Naive thymus-derived CD4-positive, alpha-beta T cell (primary cell): ENCODE measurements around the gene TYW1B. TPM values are rescaled to one million over a fixed set of nuclear protein-coding genes. Genes with fewer than 3 reads are reported as not detected.
"Not testable (repeated sequence)": the region's sequence is repeated elsewhere in the genome, so short reads cannot be mapped to it uniquely, and the experiment has no call there.

Source experiments
- ATAC-seq: fragments of 150-1000 bp; cut with Tn5 transposase; 2 replicates; pipeline ENCODE4 v1.10.0; 2021; ENCODE audit warnings: mild to moderate bottlenecking, moderate library complexity
- CTCF ChIA-PET: fragments of 350-600 bp; sonication (Branson Sonifier 250); formaldehyde crosslinking; loops from one replicate; lab custom pipeline; 2021; ENCODE audit warnings: antibody characterized with exemption; lab: Charles Lee
- POLR2A ChIA-PET: fragments of 350-600 bp; sonication (Branson Sonifier 250); formaldehyde crosslinking; loops from one replicate; lab custom pipeline; 2021; ENCODE audit warnings: antibody characterized with exemption, inconsistent platforms; lab: Charles Lee
- DNase-seq, 9 donors: peaks; one replicate each; pipeline versions ENCODE4 v3.0.0 to v3.0.0-alpha.2; 2020 to 2022; ENCODE audit warnings: mixed read lengths in 1 of 9
- H3K27ac ChIP-seq: one replicate; pipeline ENCODE4 v1.7.0; 2013; ENCODE audit warnings: mild to moderate bottlenecking, low read depth, low read length, moderate library complexity
- H3K27me3 ChIP-seq, 2 donors: one replicate each; pipeline ENCODE4 v1.7.0; 2013; ENCODE audit warnings: low read length in 2 of 2, mild to moderate bottlenecking in 2 of 2, moderate library complexity in 2 of 2; ENCODE audit not compliant: control insufficient read depth in 2 of 2, insufficient read depth in 2 of 2
- H3K36me3 ChIP-seq, 3 experiments: 1 replicate in 2 of 3; 2 replicates in 1 of 3; pipeline ENCODE4 v1.7.0; 2013; ENCODE audit warnings: low read length in 3 of 3, mild to moderate bottlenecking in 3 of 3, moderate library complexity in 1 of 3; ENCODE audit not compliant: insufficient read depth in 3 of 3, control insufficient read depth in 2 of 3
- H3K4me1 ChIP-seq, 2 donors: one replicate each; pipeline ENCODE4 v1.7.0; 2013; ENCODE audit warnings: low read length in 2 of 2, mild to moderate bottlenecking in 2 of 2, moderate library complexity in 1 of 2; ENCODE audit not compliant: control insufficient read depth in 2 of 2, insufficient read depth in 2 of 2
- H3K4me3 ChIP-seq: 2 replicates; pipeline ENCODE4 v1.7.0; 2013; ENCODE audit warnings: mild to moderate bottlenecking, low read length
- H3K9me3 ChIP-seq, 3 experiments: 1 replicate in 2 of 3; 2 replicates in 1 of 3; pipeline ENCODE4 v1.7.0; 2013; ENCODE audit warnings: low read length in 3 of 3; ENCODE audit not compliant: control insufficient read depth in 2 of 3
- H3K27ac Mint-ChIP-seq, 9 donors: one replicate each; pipeline ENCODE4 v1.8.0; 2020 to 2022; ENCODE audit warnings: mixed read lengths in 9 of 9, mild to moderate bottlenecking in 8 of 9, moderate library complexity in 5 of 9, inconsistent platforms in 2 of 9
- H3K27me3 Mint-ChIP-seq, 5 donors: one replicate each; pipeline ENCODE4 v1.8.0; 2021 to 2022; ENCODE audit warnings: mixed read lengths in 5 of 5, mild to moderate bottlenecking in 1 of 5
- H3K36me3 Mint-ChIP-seq, 5 donors: one replicate each; pipeline ENCODE4 v1.8.0; 2020 to 2022; ENCODE audit warnings: mixed read lengths in 5 of 5, mild to moderate bottlenecking in 3 of 5, inconsistent platforms in 1 of 5
- H3K4me1 Mint-ChIP-seq, 7 donors: one replicate each; pipeline ENCODE4 v1.8.0; 2020 to 2022; ENCODE audit warnings: mixed read lengths in 7 of 7, mild to moderate bottlenecking in 3 of 7, inconsistent platforms in 1 of 7
- H3K4me3 Mint-ChIP-seq, 10 donors: one replicate each; pipeline ENCODE4 v1.8.0; 2020 to 2022; ENCODE audit warnings: mild to moderate bottlenecking in 10 of 10, mixed read lengths in 10 of 10, moderate library complexity in 6 of 10, inconsistent platforms in 2 of 10
- H3K9me3 Mint-ChIP-seq, 11 donors: one replicate each; pipeline ENCODE4 v1.8.0; 2020 to 2022; ENCODE audit warnings: mixed read lengths in 11 of 11, mild to moderate bottlenecking in 4 of 11, inconsistent platforms in 1 of 11, moderate library complexity in 1 of 11
- intact Hi-C, 2 donors: fragments of 100-400 bp; cut with micrococcal nuclease; formaldehyde crosslinking; loops; one replicate each; pipeline ENCODE4 v1.15.1; 2023
- polyA plus RNA-seq, 2 donors: library from polyadenylated mRNA; unstranded; fragments of 300-500 nt; fragmentation: Illumina TruSeq; gene quantifications; one replicate each; pipeline ENCODE4 v1.2.3, GENCODE V29; 2021
- total RNA-seq, 6 experiments: library from RNA in 5 of 6; stranded (reverse) in 5 of 6; gene quantifications; 1 replicate in 5 of 6; 2 replicates in 1 of 6; pipeline ENCODE4 v1.2.3 and lab custom pipeline; 2021 to 2026

Gene TYW1B
- total and polyA plus RNA-seq, 7 experiments from 2014 or later, result 1.2 to 8.2 (median 5.4) TPM

- DNase-seq (no peak), ATAC-seq (no peak)
- no peak overlapping the region for H3K27ac ChIP-seq
- peaks cover 0 to 4% (median 0%) of the 10 kb centered on the region in 7 donors for H3K4me1 Mint-ChIP-seq
- peaks cover 0 to 7% (median 2%) of the 10 kb centered on the region in 11 donors for H3K9me3 Mint-ChIP-seq
- ChIA-PET CTCF (no interaction called here), POLR2A (no interaction called here)
- no peaks in the 10 kb centered on the region for H3K4me1 ChIP-seq
- H3K36me3 ChIP-seq, result no peaks in the 10 kb centered on the region
- no peak overlapping the region for H3K4me3 ChIP-seq
- no peak overlapping the region for H3K27ac Mint-ChIP-seq
- H3K27me3 Mint-ChIP-seq, result no peaks in the 10 kb centered on the region
- intact Hi-C loops, result no loop called here
- H3K27me3 ChIP-seq, result no peaks in the 10 kb centered on the region
- H3K36me3 Mint-ChIP-seq, result peaks cover 6 to 60% (median 39%) of the 10 kb centered on the region in 5 donors
- no peaks in the 10 kb centered on the region for H3K9me3 ChIP-seq
- no peak overlapping the region for H3K4me3 Mint-ChIP-seq
Measured at GRCh38 chr7:72751978-72752377, 76.0 kb downstream of the TYW1B start.

GRCh38 chr7:72751378-72751777 is 76.6 kb downstream of the TYW1B start:
- Mint-ChIP-seq H3K36me3 (peaks cover 6 to 60% (median 39%) of the 10 kb centered on the region in 5 donors), H3K4me1 (peaks cover 0 to 4% (median 0%) of the 10 kb centered on the region in 7 donors), H3K9me3 (peaks cover 0 to 9% (median 3%) of the 10 kb centered on the region in 11 donors), H3K27me3 (no peaks in the 10 kb centered on the region), H3K4me3 (no peak overlapping the region), H3K27ac (peak overlapping the region in 1 of 9 donors; percentile 40)
- intact Hi-C loops, result no loop called here
- DNase-seq (no peak), ATAC-seq (no peak)
- no peaks in the 10 kb centered on the region for H3K9me3 ChIP-seq
- H3K36me3 ChIP-seq, result no peaks in the 10 kb centered on the region
- ChIA-PET POLR2A (no interaction called here), CTCF (no interaction called here)
- no peaks in the 10 kb centered on the region for H3K4me1 ChIP-seq
- H3K27ac ChIP-seq, result no peak overlapping the region
- no peaks in the 10 kb centered on the region for H3K27me3 ChIP-seq
- no peak overlapping the region for H3K4me3 ChIP-seq

GRCh38 chr7:72748649-72749048 is 79.4 kb downstream of the TYW1B start:
- H3K27me3 Mint-ChIP-seq, H3K36me3 ChIP-seq, H3K4me1 ChIP-seq, DNase-seq, POLR2A ChIA-PET, ATAC-seq, intact Hi-C loops, CTCF ChIA-PET, H3K27ac Mint-ChIP-seq, H3K4me1 Mint-ChIP-seq, H3K9me3 ChIP-seq, H3K27me3 ChIP-seq, H3K4me3 Mint-ChIP-seq, H3K27ac ChIP-seq, H3K4me3 ChIP-seq: not testable (repeated sequence)
- Mint-ChIP-seq H3K9me3 (peaks cover 0 to 14% (median 4%) of the 10 kb centered on the region in 11 donors), H3K36me3 (peaks cover 8 to 66% (median 53%) of the 10 kb centered on the region in 5 donors)

- peaks cover 0 to 14% (median 0%) of the 10 kb centered on the region in 3 experiments for H3K36me3 ChIP-seq
- H3K27me3 Mint-ChIP-seq, H3K4me1 ChIP-seq, H3K27ac ChIP-seq, H3K27ac Mint-ChIP-seq, intact Hi-C loops, DNase-seq, H3K9me3 ChIP-seq, H3K27me3 ChIP-seq, H3K4me1 Mint-ChIP-seq, CTCF ChIA-PET, H3K4me3 Mint-ChIP-seq, H3K4me3 ChIP-seq, POLR2A ChIA-PET, ATAC-seq: not testable (repeated sequence)
- Mint-ChIP-seq H3K9me3 (peaks cover 7 to 41% (median 18%) of the 10 kb centered on the region in 11 donors), H3K36me3 (peaks cover 28 to 68% (median 60%) of the 10 kb centered on the region in 5 donors)
Measured at GRCh38 chr7:72744244-72744926, 83.6 kb downstream of the TYW1B start.

GRCh38 chr7:72743801-72744200 is 84.2 kb downstream of the TYW1B start:
- POLR2A ChIA-PET, H3K4me1 ChIP-seq, H3K27ac ChIP-seq, H3K4me3 Mint-ChIP-seq, H3K27me3 ChIP-seq, intact Hi-C loops, H3K4me3 ChIP-seq, H3K9me3 ChIP-seq, ATAC-seq, H3K4me1 Mint-ChIP-seq, DNase-seq, H3K27ac Mint-ChIP-seq, CTCF ChIA-PET, H3K27me3 Mint-ChIP-seq: not testable (repeated sequence)
- peaks cover 0 to 14% (median 0%) of the 10 kb centered on the region in 3 experiments for H3K36me3 ChIP-seq
- H3K9me3 Mint-ChIP-seq, result peaks cover 7 to 41% (median 18%) of the 10 kb centered on the region in 11 donors
- peaks cover 28 to 69% (median 60%) of the 10 kb centered on the region in 5 donors for H3K36me3 Mint-ChIP-seq

- Histone ChIP-seq H3K36me3 (peaks cover 0 to 14% (median 0%) of the 10 kb centered on the region in 3 experiments), H3K9me3 (peaks cover 0 to 16% (median 0%) of the 10 kb centered on the region in 3 experiments)
- H3K27me3 ChIP-seq, H3K4me3 Mint-ChIP-seq, CTCF ChIA-PET, DNase-seq, H3K27ac Mint-ChIP-seq, H3K4me3 ChIP-seq, H3K4me1 ChIP-seq, intact Hi-C loops, POLR2A ChIA-PET, H3K4me1 Mint-ChIP-seq, H3K27ac ChIP-seq, ATAC-seq, H3K27me3 Mint-ChIP-seq: not testable (repeated sequence)
- Mint-ChIP-seq H3K36me3 (peaks cover 25 to 62% (median 54%) of the 10 kb centered on the region in 5 donors), H3K9me3 (peaks cover 13 to 66% (median 27%) of the 10 kb centered on the region in 11 donors)
Measured at GRCh38 chr7:72739716-72740115, 88.3 kb downstream of the TYW1B start.

- H3K27ac Mint-ChIP-seq, POLR2A ChIA-PET, CTCF ChIA-PET, H3K4me3 Mint-ChIP-seq, intact Hi-C loops, H3K27ac ChIP-seq, H3K4me1 ChIP-seq, ATAC-seq, H3K4me1 Mint-ChIP-seq, H3K27me3 ChIP-seq, H3K27me3 Mint-ChIP-seq, H3K36me3 ChIP-seq, DNase-seq, H3K4me3 ChIP-seq: not testable (repeated sequence)
- Mint-ChIP-seq H3K36me3 (peaks cover 28 to 60% (median 55%) of the 10 kb centered on the region in 5 donors), H3K9me3 (peaks cover 3 to 75% (median 28%) of the 10 kb centered on the region in 11 donors)
- peaks cover 0 to 21% (median 0%) of the 10 kb centered on the region in 3 experiments for H3K9me3 ChIP-seq
Measured at GRCh38 chr7:72735855-72736254, 92.1 kb downstream of the TYW1B start.
